Measurements from ENCODE around the gene CBLB. TPM values are rescaled to one million over a fixed set of nuclear protein-coding genes. Genes with fewer than 3 reads are reported as not detected.

CBLB gene
- total RNA-seq, 1 donor from 2014 or later: 146 TPM

GRCh38 chr3:105786241-105786640 is 82.6 kb downstream of the CBLB start:
- intact Hi-C loops (cut with micrococcal nuclease): no loop called here
- no peak for DNase-seq (ENCODE audit: low spot score)
- Mint-ChIP-seq H3K9me3 (peaks cover 4% of the 10 kb centered on the region), H3K4me1 (ENCODE audit: low read depth) (peaks cover 53% of the 10 kb centered on the region), H3K36me3 (ENCODE audit: low read depth) (peaks cover 61% of the 10 kb centered on the region), H3K27ac (no peak overlapping the region), H3K4me3 (ENCODE audit: low read depth) (no peak overlapping the region), H3K27me3 (ENCODE audit: low read depth) (no peaks in the 10 kb centered on the region)

DNA sequence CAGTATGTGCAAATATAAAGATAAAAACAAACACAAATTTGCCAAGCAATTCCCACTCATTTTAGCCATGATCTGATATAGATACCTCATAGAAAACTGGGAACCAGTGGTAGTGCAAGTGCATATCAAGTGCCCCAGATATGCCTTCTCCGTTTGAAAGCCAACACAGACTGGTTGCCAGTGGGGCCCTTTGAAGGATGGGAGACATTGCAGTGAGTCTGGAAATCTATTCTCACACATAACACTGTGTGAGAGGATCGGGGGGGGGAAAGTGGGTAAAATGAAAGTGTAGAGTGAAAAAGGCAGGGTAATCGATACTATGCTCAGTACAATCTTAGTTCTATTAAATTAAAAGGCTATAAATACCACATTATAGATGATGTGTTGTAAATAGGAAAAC is 83.0 kb downstream of the CBLB start:
- no peak overlapping the region for H3K4me3 Mint-ChIP-seq (ENCODE audit: low read depth)

GRCh38 chr3:105783631-105784030 is 85.2 kb downstream of the CBLB start:
- Mint-ChIP-seq H3K27ac (no peak overlapping the region), H3K4me1 (ENCODE audit: low read depth) (peaks cover 44% of the 10 kb centered on the region), H3K4me3 (ENCODE audit: low read depth) (no peak overlapping the region), H3K27me3 (ENCODE audit: low read depth) (no peaks in the 10 kb centered on the region), H3K36me3 (ENCODE audit: low read depth) (peaks cover 65% of the 10 kb centered on the region), H3K9me3 (peaks cover 4% of the 10 kb centered on the region)
- no peak for DNase-seq (ENCODE audit: low spot score)
- intact Hi-C loops (cut with micrococcal nuclease): no loop called here

More for the DNA sequence above, 83.0 kb downstream of the CBLB start:
- Mint-ChIP-seq H3K36me3 (ENCODE audit: low read depth) (peaks cover 63% of the 10 kb centered on the region), H3K27ac (no peak overlapping the region), H3K27me3 (ENCODE audit: low read depth) (no peaks in the 10 kb centered on the region), H3K9me3 (peaks cover 4% of the 10 kb centered on the region), H3K4me1 (ENCODE audit: low read depth) (peaks cover 51% of the 10 kb centered on the region)
- DNase-seq (ENCODE audit: low spot score): no peak
- intact Hi-C loops (cut with micrococcal nuclease): no loop called here

GRCh38 chr3:105781871-105782270 is 86.9 kb downstream of the CBLB start:
- intact Hi-C loops (cut with micrococcal nuclease): no loop called here
- H3K27ac Mint-ChIP-seq: no peak overlapping the region
- H3K9me3 Mint-ChIP-seq: peaks cover 4% of the 10 kb centered on the region
- H3K27me3 Mint-ChIP-seq (ENCODE audit: low read depth): no peaks in the 10 kb centered on the region
- H3K4me1 Mint-ChIP-seq (ENCODE audit: low read depth): peaks cover 41% of the 10 kb centered on the region
- H3K36me3 Mint-ChIP-seq (ENCODE audit: low read depth): peaks cover 60% of the 10 kb centered on the region
- DNase-seq (ENCODE audit: low spot score): no peak
- H3K4me3 Mint-ChIP-seq (ENCODE audit: low read depth): no peak overlapping the region

- peaks cover 64% of the 10 kb centered on the region for H3K36me3 Mint-ChIP-seq (ENCODE audit: low read depth)
- H3K4me1 Mint-ChIP-seq (ENCODE audit: low read depth): peaks cover 40% of the 10 kb centered on the region
- intact Hi-C loops (cut with micrococcal nuclease): no loop called here
Observed at GRCh38 chr3:105780107-105780506, 88.7 kb downstream of the CBLB start.

DNA sequence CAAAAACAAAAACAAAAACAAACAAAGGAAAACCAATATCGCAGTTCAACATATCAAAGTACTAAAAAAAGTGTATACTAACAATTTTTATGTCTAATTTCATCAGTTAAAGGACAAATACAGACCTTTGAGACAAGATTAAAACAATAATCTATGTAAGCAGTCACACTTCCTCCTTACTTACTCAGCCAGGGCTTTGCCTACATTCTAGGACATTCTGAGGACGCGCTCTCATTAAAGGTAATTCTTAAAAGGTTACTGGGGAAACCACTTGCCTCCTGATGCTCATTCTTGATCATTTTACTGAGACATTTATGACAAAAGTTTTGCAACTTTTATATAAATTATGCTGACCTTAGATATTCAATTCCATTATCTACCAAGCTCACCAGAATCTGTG is 93.4 kb downstream of the CBLB start:
- Mint-ChIP-seq H3K27ac (peak overlapping the region; percentile 56), H3K27me3 (ENCODE audit: low read depth) (no peaks in the 10 kb centered on the region), H3K9me3 (peaks cover 9% of the 10 kb centered on the region), H3K4me1 (ENCODE audit: low read depth) (peaks cover 61% of the 10 kb centered on the region), H3K4me3 (ENCODE audit: low read depth) (no peak overlapping the region), H3K36me3 (ENCODE audit: low read depth) (peaks cover 83% of the 10 kb centered on the region)
- no peak for DNase-seq (ENCODE audit: low spot score)
- intact Hi-C loops (cut with micrococcal nuclease): no loop called here

More at GRCh38 chr3:105780107-105780506, 88.7 kb downstream of the CBLB start:
- Mint-ChIP-seq H3K27me3 (ENCODE audit: low read depth) (no peaks in the 10 kb centered on the region), H3K27ac (no peak overlapping the region), H3K9me3 (peaks cover 4% of the 10 kb centered on the region), H3K4me3 (ENCODE audit: low read depth) (no peak overlapping the region)
- no peak for DNase-seq (ENCODE audit: low spot score)

- peak overlapping the region; percentile 38 for H3K4me3 Mint-ChIP-seq (ENCODE audit: low read depth)
- no peak for DNase-seq (ENCODE audit: low spot score)
- H3K9me3 Mint-ChIP-seq: peaks cover 9% of the 10 kb centered on the region
- intact Hi-C loops (cut with micrococcal nuclease): loop anchor here (1.0 to 5.0 kb wide), 5 partner anchors 10 to 53 kb away; no protein-coding TSS in a partner anchor
- no peaks in the 10 kb centered on the region for H3K27me3 Mint-ChIP-seq (ENCODE audit: low read depth)
- H3K4me1 Mint-ChIP-seq (ENCODE audit: low read depth): peaks cover 65% of the 10 kb centered on the region
- peak overlapping the region; percentile 81 for H3K27ac Mint-ChIP-seq
- peaks cover 83% of the 10 kb centered on the region for H3K36me3 Mint-ChIP-seq (ENCODE audit: low read depth)
Observed at GRCh38 chr3:105774444-105775180, 94.2 kb downstream of the CBLB start.

- intact Hi-C loops (cut with micrococcal nuclease): loop anchor here (5.0 kb wide), 1 partner anchor 41 kb away; no protein-coding TSS in a partner anchor
- H3K9me3 Mint-ChIP-seq: peaks cover 13% of the 10 kb centered on the region
- H3K4me1 Mint-ChIP-seq (ENCODE audit: low read depth): peaks cover 73% of the 10 kb centered on the region
- H3K4me3 Mint-ChIP-seq (ENCODE audit: low read depth): no peak overlapping the region
- H3K27ac Mint-ChIP-seq: no peak overlapping the region
- H3K27me3 Mint-ChIP-seq (ENCODE audit: low read depth): no peaks in the 10 kb centered on the region
- peaks cover 93% of the 10 kb centered on the region for H3K36me3 Mint-ChIP-seq (ENCODE audit: low read depth)
- no peak for DNase-seq (ENCODE audit: low spot score)
Observed at GRCh38 chr3:105773291-105773690, 95.5 kb downstream of the CBLB start.

- no peak overlapping the region for H3K4me3 Mint-ChIP-seq (ENCODE audit: low read depth)
- peaks cover 94% of the 10 kb centered on the region for H3K36me3 Mint-ChIP-seq (ENCODE audit: low read depth)
- no peak for DNase-seq (ENCODE audit: low spot score)
- no peak overlapping the region for H3K27ac Mint-ChIP-seq
- intact Hi-C loops (cut with micrococcal nuclease): loop anchor here (5.0 kb wide), 1 partner anchor 40 kb away; no protein-coding TSS in a partner anchor
- no peaks in the 10 kb centered on the region for H3K27me3 Mint-ChIP-seq (ENCODE audit: low read depth)
- peaks cover 75% of the 10 kb centered on the region for H3K4me1 Mint-ChIP-seq (ENCODE audit: low read depth)
- peaks cover 13% of the 10 kb centered on the region for H3K9me3 Mint-ChIP-seq
Observed at GRCh38 chr3:105772635-105773034, 96.2 kb downstream of the CBLB start.

DNA sequence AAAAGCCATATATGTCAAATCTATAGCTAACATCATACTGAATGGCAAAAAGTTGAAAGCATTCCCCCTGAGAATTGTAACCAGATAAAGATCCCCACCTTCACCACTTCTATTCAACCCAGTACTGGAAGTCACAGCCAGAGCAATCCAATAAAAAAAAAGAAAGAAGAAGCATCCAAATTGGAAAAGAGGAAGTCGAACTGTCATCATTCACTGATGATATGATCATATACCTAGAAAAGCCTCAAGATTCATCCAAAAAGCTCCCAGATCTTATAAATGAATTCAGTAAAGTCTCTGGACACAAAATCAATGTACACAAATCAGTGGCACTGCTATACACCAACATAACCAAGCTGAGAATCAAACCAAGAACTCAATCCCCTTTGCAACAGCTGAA is 97.4 kb downstream of the CBLB start:
- Mint-ChIP-seq H3K27me3 (ENCODE audit: low read depth) (no peaks in the 10 kb centered on the region), H3K4me3 (ENCODE audit: low read depth) (no peak overlapping the region), H3K27ac (no peak overlapping the region), H3K9me3 (peaks cover 13% of the 10 kb centered on the region), H3K36me3 (ENCODE audit: low read depth) (peaks cover 87% of the 10 kb centered on the region), H3K4me1 (ENCODE audit: low read depth) (peaks cover 71% of the 10 kb centered on the region)
- DNase-seq (ENCODE audit: low spot score): no peak
- intact Hi-C loops (cut with micrococcal nuclease): loop anchor here (5.0 kb wide), 1 partner anchor 39 kb away; no protein-coding TSS in a partner anchor

- DNase-seq (ENCODE audit: low spot score): no peak
- no peaks in the 10 kb centered on the region for H3K27me3 Mint-ChIP-seq (ENCODE audit: low read depth)
- peaks cover 77% of the 10 kb centered on the region for H3K4me1 Mint-ChIP-seq (ENCODE audit: low read depth)
- peaks cover 13% of the 10 kb centered on the region for H3K9me3 Mint-ChIP-seq
- H3K36me3 Mint-ChIP-seq (ENCODE audit: low read depth): peaks cover 88% of the 10 kb centered on the region
- no peak overlapping the region for H3K4me3 Mint-ChIP-seq (ENCODE audit: low read depth)
- H3K27ac Mint-ChIP-seq: no peak overlapping the region
- intact Hi-C loops (cut with micrococcal nuclease): loop anchor here (5.0 kb wide), 1 partner anchor 38 kb away; no protein-coding TSS in a partner anchor
Observed at GRCh38 chr3:105770410-105770809, 98.4 kb downstream of the CBLB start.

GRCh38 chr3:105767776-105768175 is 101.0 kb downstream of the CBLB start:
- peak overlapping the region; percentile 53 for H3K4me3 Mint-ChIP-seq (ENCODE audit: low read depth)
- no peaks in the 10 kb centered on the region for H3K27me3 Mint-ChIP-seq (ENCODE audit: low read depth)
- H3K4me1 Mint-ChIP-seq (ENCODE audit: low read depth): peaks cover 78% of the 10 kb centered on the region
- no peak for DNase-seq (ENCODE audit: low spot score)
- H3K36me3 Mint-ChIP-seq (ENCODE audit: low read depth): peaks cover 86% of the 10 kb centered on the region
- peaks cover 22% of the 10 kb centered on the region for H3K9me3 Mint-ChIP-seq
- intact Hi-C loops (cut with micrococcal nuclease): no loop called here
- peak overlapping the region; percentile 61 for H3K27ac Mint-ChIP-seq

- peak overlapping the region; percentile 55 for H3K4me3 Mint-ChIP-seq (ENCODE audit: low read depth)
- peaks cover 22% of the 10 kb centered on the region for H3K9me3 Mint-ChIP-seq
- peak overlapping the region; percentile 65 for H3K27ac Mint-ChIP-seq
- peaks cover 86% of the 10 kb centered on the region for H3K36me3 Mint-ChIP-seq (ENCODE audit: low read depth)
- H3K4me1 Mint-ChIP-seq (ENCODE audit: low read depth): peaks cover 72% of the 10 kb centered on the region
- no peaks in the 10 kb centered on the region for H3K27me3 Mint-ChIP-seq (ENCODE audit: low read depth)
- no peak for DNase-seq (ENCODE audit: low spot score)
- intact Hi-C loops (cut with micrococcal nuclease): no loop called here
Observed at GRCh38 chr3:105767216-105767615, 101.6 kb downstream of the CBLB start.

Measured in activated T-helper 2 cell treated with anti-CD3 and anti-CD28 coated beads, Interferon-gamma antibody, Interleukin-2, Interleukin-4, amounts not matched to agents 10 μg/mL and 5 μg/mL and 100 μg/mL, durations not matched to agents 14 hours and 24 hours and 36 hours (primary cell).